HG02870 (cell line): ENCODE measurements around the gene CDH23.

Source experiments
- ATAC-seq: cut with Tn5 transposase; IDR thresholded peaks from one replicate; pipeline ENCODE4 v1.9.1; 2021; ENCODE audit warnings: mild to moderate bottlenecking, moderate library complexity; ENCODE audit not compliant: unreplicated experiment

CDH23 gene

DNA sequence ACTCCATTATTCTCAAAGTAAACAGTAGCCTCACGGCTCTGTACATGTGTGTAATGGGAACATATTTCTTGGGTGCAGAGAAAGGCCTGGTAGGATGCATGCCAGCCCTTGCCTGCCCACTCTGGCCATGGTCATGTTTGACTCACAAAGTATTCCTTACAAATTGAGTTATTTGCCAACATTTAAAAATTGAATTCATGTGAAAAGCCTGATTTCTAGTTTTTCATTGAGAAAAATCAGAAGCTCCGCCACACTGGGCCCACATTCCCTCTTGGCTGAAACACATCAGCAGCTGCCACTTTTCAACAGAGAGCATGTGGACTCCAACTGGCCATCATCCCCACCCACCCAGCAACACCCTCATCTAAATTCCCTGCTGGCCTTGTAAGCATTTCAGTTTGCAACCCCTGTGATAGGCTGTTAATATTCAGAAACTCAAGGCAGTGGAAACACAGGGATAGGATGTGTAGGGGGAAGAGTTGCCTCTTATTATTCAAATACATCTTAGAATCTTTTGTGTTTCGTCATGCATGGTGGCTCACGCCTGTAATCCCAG lies 40.9 kb downstream of the CDH23 start:
- ATAC-seq: no peak

GRCh38 chr10:71438761-71439160 lies 42.0 kb downstream of the CDH23 start:
- ATAC-seq: no peak

DNA sequence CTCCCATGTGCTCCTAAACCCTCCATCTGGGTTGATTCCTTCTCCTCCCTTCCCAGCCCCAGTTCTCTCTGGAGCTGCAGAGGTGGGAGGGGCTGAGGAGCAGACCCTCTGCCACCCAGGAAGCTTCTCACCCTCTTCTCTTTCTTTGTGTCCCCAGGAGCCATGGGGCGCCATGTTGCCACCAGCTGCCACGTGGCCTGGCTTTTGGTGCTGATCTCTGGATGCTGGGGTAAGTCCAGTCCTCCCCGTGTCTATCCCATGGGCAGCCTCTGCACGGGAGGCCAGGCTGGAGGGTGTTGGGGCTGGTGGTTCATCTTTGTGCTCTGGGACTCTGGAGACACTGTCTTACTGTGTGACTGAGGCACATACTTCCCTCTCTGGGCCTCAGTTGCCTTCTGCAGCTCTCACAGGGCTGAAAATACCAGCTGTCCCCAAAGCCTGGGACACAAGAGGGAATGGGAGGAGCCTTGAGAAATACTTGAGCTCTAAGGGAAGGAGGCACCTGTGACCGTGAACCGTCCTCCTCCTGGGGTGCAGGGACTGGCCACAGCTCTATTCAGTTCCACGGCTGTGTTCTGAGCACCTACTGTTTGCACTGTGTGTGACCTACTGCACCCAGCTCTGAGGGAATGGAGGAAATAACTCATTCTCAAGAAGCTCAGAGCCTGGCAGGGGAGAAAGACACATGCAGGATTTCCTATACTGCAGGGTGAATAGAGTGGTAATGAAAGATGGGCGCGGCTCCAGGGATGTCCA lies 43.1 kb downstream of the CDH23 start:
- ATAC-seq: no peak

- no peak for ATAC-seq
These were observed 43.9 kb downstream of the CDH23 start for GRCh38 chr10:71440506-71441035.

GRCh38 chr10:71442000-71442399 lies 45.3 kb downstream of the CDH23 start:
- no peak for ATAC-seq

GRCh38 chr10:71442859-71443570 lies 46.3 kb downstream of the CDH23 start:
- ATAC-seq: no peak

- ATAC-seq: no peak
These were observed 47.0 kb downstream of the CDH23 start for GRCh38 chr10:71443676-71444075.

DNA sequence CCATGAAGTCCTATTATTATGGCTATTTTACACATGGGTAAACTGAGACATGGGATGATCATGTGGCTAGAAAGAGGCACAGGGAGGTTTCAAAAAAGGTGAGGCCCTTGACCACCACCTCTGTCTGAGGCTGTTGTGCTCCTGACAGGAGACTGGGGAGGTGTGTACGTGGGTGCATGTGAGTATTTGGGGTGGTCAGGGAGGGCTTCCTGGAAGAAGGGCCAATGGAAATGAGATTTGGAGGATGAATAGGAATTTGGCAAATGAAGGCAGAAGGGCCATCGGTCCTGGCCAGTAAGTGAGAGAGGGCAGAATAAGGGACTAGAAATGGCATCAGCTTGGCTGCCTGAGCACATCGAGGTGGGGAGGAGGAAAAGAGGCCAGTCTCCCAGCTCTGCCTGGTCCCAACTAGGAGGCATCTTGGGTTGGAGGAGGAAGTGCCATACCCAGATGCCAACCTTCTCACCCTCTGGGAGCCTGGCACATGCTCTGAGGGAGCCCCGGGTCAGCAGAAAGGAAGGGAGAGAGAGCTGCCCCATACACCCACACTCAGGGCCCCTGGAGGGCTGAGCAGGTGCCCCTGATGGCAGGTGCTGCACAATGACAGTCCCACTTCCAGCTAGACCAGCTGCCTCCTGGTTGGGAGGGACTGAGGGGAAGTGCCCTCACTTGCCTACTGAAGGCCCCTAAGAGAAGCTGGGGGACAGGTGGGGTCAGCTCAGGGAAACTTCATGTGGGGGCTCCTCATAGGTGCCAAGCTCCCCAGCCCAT lies 47.7 kb downstream of the CDH23 start:
- ATAC-seq: no peak

GRCh38 chr10:71447676-71448075 lies 51.0 kb downstream of the CDH23 start:
- ATAC-seq: no peak

- no peak for ATAC-seq
These were observed 51.4 kb downstream of the CDH23 start for GRCh38 chr10:71448146-71448545.

DNA sequence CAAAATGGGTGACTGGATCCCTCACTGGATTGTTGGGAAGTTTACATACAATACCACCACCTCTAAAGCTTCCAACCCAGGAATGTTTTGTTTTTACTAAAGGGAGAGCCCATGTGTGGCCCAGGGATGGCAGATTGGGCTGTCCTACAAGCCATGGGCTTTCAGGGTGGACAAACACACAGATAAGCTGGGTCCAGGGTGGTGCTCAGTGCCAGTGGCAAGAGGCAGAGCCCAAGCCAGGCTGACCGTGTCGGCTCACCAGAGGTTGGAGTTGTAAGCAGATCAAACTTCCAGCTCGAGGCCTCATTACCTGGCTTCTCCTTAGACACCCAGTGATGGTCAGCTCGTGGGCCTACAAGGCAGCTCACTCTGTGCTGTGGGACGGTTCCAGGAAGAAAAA lies 52.3 kb downstream of the CDH23 start:
- no peak for ATAC-seq

GRCh38 chr10:71451754-71452153 lies 55.0 kb downstream of the CDH23 start:
- no peak for ATAC-seq

DNA sequence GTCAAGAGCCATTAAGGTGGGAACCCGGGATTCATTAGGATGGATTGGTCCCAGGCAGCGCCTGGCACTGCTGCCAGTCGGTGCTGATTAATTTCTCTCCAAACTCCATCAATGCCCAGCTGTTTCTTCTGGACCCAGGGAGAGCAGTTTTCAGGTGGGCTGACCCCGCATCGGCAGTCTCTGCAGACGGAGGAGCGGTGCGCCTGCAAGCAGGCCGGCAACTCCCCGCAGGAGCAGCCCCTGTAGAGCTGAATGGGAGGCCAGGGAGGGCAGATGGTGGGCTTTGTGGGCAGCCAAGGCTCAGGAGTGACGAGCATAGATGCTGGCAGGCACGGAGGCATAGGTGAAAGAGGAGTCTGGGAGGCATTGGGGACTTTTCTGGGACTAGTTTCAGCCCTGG lies 56.5 kb downstream of the CDH23 start:
- no peak for ATAC-seq

GRCh38 chr10:71454347-71454746 lies 57.6 kb downstream of the CDH23 start:
- no peak for ATAC-seq

- ATAC-seq: no peak
These were observed 58.3 kb downstream of the CDH23 start for GRCh38 chr10:71455035-71455434.

GRCh38 chr10:71456631-71457030 lies 59.9 kb downstream of the CDH23 start:
- no peak for ATAC-seq

GRCh38 chr10:71457908-71458307 lies 61.2 kb downstream of the CDH23 start:
- ATAC-seq: no peak

DNA sequence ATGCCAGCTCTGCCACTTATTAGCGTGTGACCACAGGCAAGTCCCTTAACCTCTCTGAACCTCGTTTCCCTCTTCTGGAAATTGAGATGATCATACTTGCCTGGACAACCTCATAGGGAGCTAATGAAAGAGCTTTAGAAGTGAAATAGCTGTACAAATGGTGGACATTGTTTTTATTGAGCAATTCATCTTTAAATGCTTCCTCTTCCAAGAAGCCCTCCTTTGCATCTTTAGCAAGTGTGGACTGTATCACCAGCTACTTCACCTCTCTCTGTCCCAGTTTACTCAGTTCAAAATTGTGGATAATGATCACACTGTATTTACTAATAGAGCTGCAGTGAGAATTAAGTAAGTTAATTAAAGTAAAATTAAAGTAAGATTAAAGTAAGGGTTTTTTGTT lies 61.7 kb downstream of the CDH23 start:
- ATAC-seq: no peak

- no peak for ATAC-seq
These were observed 62.8 kb downstream of the CDH23 start for GRCh38 chr10:71459513-71459912.

DNA sequence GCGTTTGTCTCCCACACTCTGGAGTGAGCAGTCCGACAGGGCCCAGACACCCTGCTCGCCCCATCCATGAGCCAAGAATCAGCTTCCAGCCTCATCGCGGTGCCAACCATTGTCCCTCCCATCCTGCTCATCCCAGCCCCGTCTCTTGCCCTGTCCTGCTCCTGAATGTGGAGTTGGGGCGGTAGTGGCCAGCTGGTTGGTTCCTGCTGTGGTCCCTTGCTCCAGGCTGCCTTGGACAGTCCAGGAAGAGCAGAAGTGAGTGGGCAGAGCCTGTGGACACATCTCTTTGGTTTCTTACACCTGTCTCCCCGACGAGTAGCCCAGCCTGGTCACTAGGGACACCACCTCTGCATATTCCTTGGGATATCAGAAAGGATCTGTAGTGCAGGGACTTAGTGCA lies 63.9 kb downstream of the CDH23 start:
- no peak for ATAC-seq

DNA sequence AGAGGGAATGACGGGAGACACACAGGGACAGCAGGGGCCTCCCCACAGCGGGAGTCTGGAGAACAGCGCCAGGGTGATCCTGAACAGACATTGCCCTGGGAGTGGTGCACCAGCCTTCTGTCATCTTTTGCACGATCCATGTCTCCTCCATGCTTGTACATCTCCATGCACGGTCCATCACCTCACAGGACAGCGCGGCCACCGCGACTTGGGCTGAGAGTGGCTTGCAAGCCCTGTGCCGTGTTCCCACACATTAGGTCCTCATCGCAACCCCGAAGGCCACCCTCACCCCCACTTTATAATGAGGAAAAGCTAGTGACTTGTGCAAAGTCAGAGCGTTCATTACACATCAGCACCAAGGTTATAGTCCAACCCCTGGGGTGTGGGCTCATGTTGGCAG lies 64.7 kb downstream of the CDH23 start:
- no peak for ATAC-seq
